OCI-LY7 (cell line): ENCODE results near the gene IZUMO1. TPM values are rescaled to one million over a fixed set of nuclear protein-coding genes. Genes with fewer than 3 reads are reported as not detected.

ENCODE experiments used
- BruUV-seq: library from RNA; stranded (reverse); fragments of 400-500 nt; replicated peaks from 2 replicates; lab custom pipeline; 2021; lab: Mats Ljungman, UMichigan
- CTCF ChIA-PET: fragments of 300-600 bp; sonication (Branson Sonifier 250); formaldehyde crosslinking; loops from one replicate; lab custom pipeline; 2022; ENCODE audit warnings: antibody characterized with exemption; ENCODE audit not compliant: unreplicated experiment; lab: Charles Lee
- POLR2A ChIA-PET: fragments of 300-600 bp; sonication (Branson Sonifier 250); formaldehyde crosslinking; loops from one replicate; lab custom pipeline; 2022; ENCODE audit warnings: antibody characterized with exemption; lab: Charles Lee
- DNase-seq: peaks from one replicate; pipeline ENCODE4 v3.0.0-alpha.2; 2015; ENCODE audit warnings: low spot score
- H2AFZ ChIP-seq: fragments of 200-600 bp; sonication (generic), shearing (Covaris generic); 2 replicates; pipeline ENCODE4 v1.6.1; 2014; ENCODE audit warnings: mild to moderate bottlenecking, antibody characterized with exemption, low read length, moderate library complexity
- H3K27ac ChIP-seq: fragments of 200-600 bp; sonication (generic); 2 replicates; pipeline ENCODE4 v1.5.1; 2014; ENCODE audit warnings: mixed run types, low read depth, mild to moderate bottlenecking, moderate library complexity, low read length, inconsistent platforms; ENCODE audit not compliant: poor library complexity, severe bottlenecking
- H3K36me3 ChIP-seq: fragments of 200-600 bp; sonication (generic); 2 replicates; pipeline ENCODE4 v1.6.1; 2014; ENCODE audit warnings: mild to moderate bottlenecking, antibody characterized with exemption, low read length, moderate library complexity, mixed read lengths; ENCODE audit not compliant: insufficient read depth
- H3K4me1 ChIP-seq: fragments of 200-600 bp; sonication (generic); 2 replicates; pipeline ENCODE4 v1.5.1; 2014; ENCODE audit warnings: mild to moderate bottlenecking, low read length; ENCODE audit not compliant: insufficient read depth, poor library complexity, severe bottlenecking
- H3K4me2 ChIP-seq: fragments of 200-600 bp; sonication (generic); 2 replicates; pipeline ENCODE4 v1.6.1; 2014; ENCODE audit warnings: mild to moderate bottlenecking, low read length
- H3K4me3 ChIP-seq: fragments of 200-600 bp; sonication (generic); 2 replicates; pipeline ENCODE4 v1.5.1; 2014; ENCODE audit warnings: mild to moderate bottlenecking, low read depth, low read length; ENCODE audit not compliant: poor library complexity, severe bottlenecking
- H3K79me2 ChIP-seq: fragments of 200-600 bp; sonication (generic); 2 replicates; pipeline ENCODE4 v1.6.1; 2016; ENCODE audit warnings: low read depth, mild to moderate bottlenecking, low read length, moderate library complexity, mixed read lengths; ENCODE audit not compliant: insufficient read depth
- H3K9me2 ChIP-seq: fragments of 200-600 bp; sonication (generic); 2 replicates; pipeline ENCODE4 v1.6.1; 2016; ENCODE audit warnings: mild to moderate bottlenecking, low read length, mixed read lengths; ENCODE audit not compliant: insufficient read depth
- H3K9me3 ChIP-seq: fragments of 200-600 bp; sonication (generic); 2 replicates; pipeline ENCODE4 v1.6.1; 2014; ENCODE audit warnings: mild to moderate bottlenecking, mixed run types, low read length, mixed read lengths
- H4K20me1 ChIP-seq: fragments of 200-600 bp; sonication (generic); 2 replicates; pipeline ENCODE4 v1.6.1; 2014; ENCODE audit warnings: mild to moderate bottlenecking, antibody characterized with exemption, low read length, moderate library complexity, mixed read lengths; ENCODE audit not compliant: insufficient read depth
- CTCF ChIP-seq: fragments of 200-600 bp; sonication (generic); conservative IDR thresholded peaks from 2 replicates; pipeline ENCODE4 v1.5.1; 2014; ENCODE audit warnings: mild to moderate bottlenecking, antibody characterized with exemption, low read length, moderate library complexity, mixed read lengths
- EZH2phosphoT487 ChIP-seq: fragments of 200-600 bp; sonication (generic); IDR thresholded peaks from 2 replicates; pipeline ENCODE4 v1.6.1; 2018; ENCODE audit warnings: low read depth, borderline replicate concordance, mild to moderate bottlenecking, mixed run types, antibody characterized with exemption, low read length, moderate library complexity, mixed read lengths
- intact Hi-C: fragments of 100-400 bp; cut with micrococcal nuclease; formaldehyde crosslinking; loops from one replicate; pipeline ENCODE4 v1.10.0; 2022; ENCODE audit not compliant: unreplicated experiment
- total RNA-seq, 2 experiments: library from RNA; depleted of rRNA in 1 of 2; stranded (reverse); fragments of >200 nt in 1 of 2; shearing (Covaris generic) in 1 of 2; gene quantifications; 2 replicates each; pipeline ENCODE4 v1.2.3, GENCODE V29; 2014 to 2022

IZUMO1 gene
- total RNA-seq, 2 experiments from 2014 or later = not detected

- H2AFZ ChIP-seq = no peak overlapping the region
- H4K20me1 ChIP-seq = no peaks in the 10 kb centered on the region
- ChIA-PET POLR2A (no interaction called here), CTCF (no interaction called here)
- intact Hi-C loops = no loop called here
- H3K9me2 ChIP-seq = no peaks in the 10 kb centered on the region
- no peak overlapping the region for H3K4me3 ChIP-seq
- no peak for TF ChIP-seq EZH2phosphoT487
- no peak for TF ChIP-seq CTCF
- no peaks in the 10 kb centered on the region for H3K9me3 ChIP-seq
- H3K27ac ChIP-seq = no peak overlapping the region
- no peak overlapping the region for H3K4me2 ChIP-seq
- no peaks in the 10 kb centered on the region for H3K79me2 ChIP-seq
- H3K36me3 ChIP-seq = no peaks in the 10 kb centered on the region
- no peak for DNase-seq
- H3K4me1 ChIP-seq = no peaks in the 10 kb centered on the region
- no TSS peak for BruUV-seq
These were observed 41.3 kb downstream of the IZUMO1 start for GRCh38 chr19:48705431-48705830.

- Histone ChIP-seq H2AFZ (no peak overlapping the region), H3K27ac (no peak overlapping the region), H3K9me3 (no peaks in the 10 kb centered on the region), H3K4me2 (no peak overlapping the region), H3K36me3 (no peaks in the 10 kb centered on the region), H3K9me2 (no peaks in the 10 kb centered on the region), H3K4me3 (no peak overlapping the region), H3K4me1 (no peaks in the 10 kb centered on the region), H3K79me2 (no peaks in the 10 kb centered on the region), H4K20me1 (no peaks in the 10 kb centered on the region)
- intact Hi-C loops = no loop called here
- no peak for TF ChIP-seq CTCF
- TF ChIP-seq EZH2phosphoT487 = no peak
- POLR2A ChIA-PET = no interaction called here
- BruUV-seq = no TSS peak
- no peak for DNase-seq
- CTCF ChIA-PET = no interaction called here
These were observed 43.4 kb downstream of the IZUMO1 start for GRCh38 chr19:48703316-48703715.

- Histone ChIP-seq H3K79me2 (no peaks in the 10 kb centered on the region), H2AFZ (no peak overlapping the region), H3K36me3 (no peaks in the 10 kb centered on the region), H4K20me1 (no peaks in the 10 kb centered on the region), H3K9me3 (no peaks in the 10 kb centered on the region), H3K4me1 (no peaks in the 10 kb centered on the region), H3K9me2 (no peaks in the 10 kb centered on the region), H3K4me3 (no peak overlapping the region), H3K4me2 (no peak overlapping the region), H3K27ac (no peak overlapping the region)
- CTCF ChIA-PET = no interaction called here
- TF ChIP-seq EZH2phosphoT487 (no peak), CTCF (no peak)
- BruUV-seq = no TSS peak
- POLR2A ChIA-PET = no interaction called here
- DNase-seq = no peak
- intact Hi-C loops = no loop called here
These were observed 44.0 kb downstream of the IZUMO1 start for GRCh38 chr19:48702701-48703100.
